ENCODE measurements around the gene KRTAP10-2. TPM values are rescaled to one million over a fixed set of nuclear protein-coding genes. Genes with fewer than 3 reads are reported as not detected.

KRTAP10-2 gene
- total RNA-seq, 1 experiment from 2014 or later, result not detected

DNA sequence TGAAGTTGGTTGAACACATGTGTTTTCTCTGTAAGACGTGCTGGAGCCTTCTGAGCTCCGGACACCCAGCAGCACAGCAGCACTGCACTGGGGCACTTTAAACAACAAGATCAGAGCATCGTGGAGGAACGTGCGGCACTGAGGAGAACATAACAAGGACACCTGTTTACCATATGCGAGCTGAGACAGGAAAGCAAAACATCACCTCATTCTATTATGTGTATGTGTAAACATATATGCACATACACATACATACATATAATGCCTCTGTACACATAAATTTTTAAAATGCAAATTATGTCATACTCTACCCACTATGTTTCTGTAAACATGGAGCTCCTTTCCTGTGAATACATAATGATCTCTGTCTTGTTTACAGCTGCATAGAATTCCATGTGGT lies 44.2 kb upstream of the KRTAP10-2 start:
- intact Hi-C loops (cut with micrococcal nuclease; ENCODE audit: unreplicated experiment), result no loop called here
- H3K9me3 ChIP-seq (ENCODE audit: insufficient read depth, low read depth), result no peaks in the 10 kb centered on the region
- no peaks in the 10 kb centered on the region for H3K79me2 ChIP-seq (ENCODE audit: low read depth)
- H3K4me3 ChIP-seq, result no peak overlapping the region
- CTCF ChIA-PET, result no interaction called here
- no peaks in the 10 kb centered on the region for H3K36me3 ChIP-seq (ENCODE audit: low read depth)
- H2AFZ ChIP-seq, result no peak overlapping the region
- no peak overlapping the region for H3K4me2 ChIP-seq
- no TSS peak for BruUV-seq (replicated peaks)
- TF ChIP-seq CTCF (conservative IDR thresholded peaks at IDR 0.05) (no peak), EZH2 (IDR thresholded peaks at IDR 0.05; ENCODE audit: low read depth) (no peak)
- no peak for DNase-seq
- H3F3A ChIP-seq (ENCODE audit: insufficient read depth, low read depth), result no peaks in the 10 kb centered on the region
- no peaks in the 10 kb centered on the region for H3K4me1 ChIP-seq (replicated peaks; ENCODE audit: insufficient read depth)
- no peak overlapping the region for H3K27ac ChIP-seq
- POLR2A ChIA-PET (ENCODE audit: unreplicated experiment), result no interaction called here
- H4K20me1 ChIP-seq (ENCODE audit: insufficient read depth), result no peaks in the 10 kb centered on the region
- H3K9me2 ChIP-seq (ENCODE audit: insufficient read depth), result no peaks in the 10 kb centered on the region
- peaks cover 67% of the 10 kb centered on the region for H3K27me3 ChIP-seq (ENCODE audit: insufficient read depth, low read depth)

DNA sequence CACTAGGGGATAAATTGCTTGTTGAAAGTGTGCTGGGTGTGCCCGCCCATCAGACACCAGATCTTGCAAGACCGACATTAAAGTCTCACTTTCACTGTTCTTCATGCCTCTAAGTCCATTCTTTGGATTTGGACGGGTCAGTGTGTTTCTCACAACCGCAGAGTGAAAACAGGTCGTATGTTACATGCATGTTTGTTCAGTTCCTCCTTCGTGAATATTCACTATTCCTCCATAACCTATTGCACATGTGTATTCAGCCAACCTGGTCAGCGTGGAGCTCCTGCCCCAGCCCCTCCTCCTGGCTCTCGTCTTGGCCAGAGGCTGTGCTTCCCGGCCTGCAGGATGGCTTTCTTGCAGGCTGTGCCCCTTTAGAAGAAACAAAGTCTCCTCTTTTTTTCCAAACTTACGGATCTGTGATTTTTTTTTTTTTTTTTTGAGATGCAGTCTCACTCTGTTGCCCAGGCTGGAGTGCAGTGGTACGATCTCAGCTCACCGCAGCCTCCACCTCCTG lies 43.2 kb upstream of the KRTAP10-2 start:
- H3K79me2 ChIP-seq (ENCODE audit: low read depth), result no peaks in the 10 kb centered on the region
- no peaks in the 10 kb centered on the region for H3F3A ChIP-seq (ENCODE audit: insufficient read depth, low read depth)
- H3K4me1 ChIP-seq (replicated peaks; ENCODE audit: insufficient read depth), result no peaks in the 10 kb centered on the region
- H3K4me3 ChIP-seq, result no peak overlapping the region
- H3K27me3 ChIP-seq (ENCODE audit: insufficient read depth, low read depth), result peaks cover 69% of the 10 kb centered on the region
- intact Hi-C loops (cut with micrococcal nuclease; ENCODE audit: unreplicated experiment), result no loop called here
- H3K27ac ChIP-seq, result no peak overlapping the region
- CTCF ChIA-PET, result no interaction called here
- H4K20me1 ChIP-seq (ENCODE audit: insufficient read depth), result no peaks in the 10 kb centered on the region
- H3K36me3 ChIP-seq (ENCODE audit: low read depth), result no peaks in the 10 kb centered on the region
- H2AFZ ChIP-seq, result no peak overlapping the region
- no peaks in the 10 kb centered on the region for H3K9me2 ChIP-seq (ENCODE audit: insufficient read depth)
- no peak for DNase-seq
- no TSS peak for BruUV-seq (replicated peaks)
- POLR2A ChIA-PET (ENCODE audit: unreplicated experiment), result no interaction called here
- H3K9me3 ChIP-seq (ENCODE audit: insufficient read depth, low read depth), result no peaks in the 10 kb centered on the region
- TF ChIP-seq CTCF (conservative IDR thresholded peaks at IDR 0.05) (no peak), EZH2 (IDR thresholded peaks at IDR 0.05; ENCODE audit: low read depth) (no peak)
- H3K4me2 ChIP-seq, result no peak overlapping the region

- TF ChIP-seq EZH2 (IDR thresholded peaks at IDR 0.05; ENCODE audit: low read depth) (no peak), CTCF (conservative IDR thresholded peaks at IDR 0.05) (no peak)
- no peak overlapping the region for H3K4me2 ChIP-seq
- no peaks in the 10 kb centered on the region for H3K4me1 ChIP-seq (replicated peaks; ENCODE audit: insufficient read depth)
- DNase-seq, result peak; percentile 14 to 65
- peaks cover 63% of the 10 kb centered on the region for H3K27me3 ChIP-seq (ENCODE audit: insufficient read depth, low read depth)
- no peaks in the 10 kb centered on the region for H3K9me3 ChIP-seq (ENCODE audit: insufficient read depth, low read depth)
- intact Hi-C loops (cut with micrococcal nuclease; ENCODE audit: unreplicated experiment), result no loop called here
- CTCF ChIA-PET, result no interaction called here
- no peaks in the 10 kb centered on the region for H3K9me2 ChIP-seq (ENCODE audit: insufficient read depth)
- no peaks in the 10 kb centered on the region for H3F3A ChIP-seq (ENCODE audit: insufficient read depth, low read depth)
- BruUV-seq (replicated peaks), result no TSS peak
- no peak overlapping the region for H3K4me3 ChIP-seq
- H2AFZ ChIP-seq, result no peak overlapping the region
- POLR2A ChIA-PET (ENCODE audit: unreplicated experiment), result no interaction called here
- no peaks in the 10 kb centered on the region for H3K36me3 ChIP-seq (ENCODE audit: low read depth)
- H4K20me1 ChIP-seq (ENCODE audit: insufficient read depth), result no peaks in the 10 kb centered on the region
- no peak overlapping the region for H3K27ac ChIP-seq
- H3K79me2 ChIP-seq (ENCODE audit: low read depth), result no peaks in the 10 kb centered on the region
Observed at GRCh38 chr21:44593598-44594405, 42.5 kb upstream of the KRTAP10-2 start.
